Prostate gland (tissue), 2 donors: Measurements from ENCODE around the gene DEDD. TPM values are rescaled to one million over a fixed set of nuclear protein-coding genes. Genes with fewer than 3 reads are reported as not detected.
A peak's percentile ranks its signal among the peaks of the same experiment; 100 is the strongest.

Source experiments
- DNase-seq: peaks from one replicate; pipeline ENCODE4 v3.0.0-alpha.2; 2019; ENCODE audit warnings: low spot score
- H3K27ac ChIP-seq, 2 donors: fragments of 200-600 bp; sonication (generic); 2 replicates each; pipeline ENCODE4 v1.5.1; 2017 to 2019
- H3K27me3 ChIP-seq: fragments of 200-600 bp; sonication (generic); replicated peaks from 2 replicates; pipeline ENCODE4 v1.5.1; 2019; ENCODE audit not compliant: insufficient read depth
- H3K36me3 ChIP-seq, 2 donors: fragments of 200-600 bp; sonication (generic); 1 replicate in 1 of 2; 2 replicates in 1 of 2; pipeline versions ENCODE4 v1.5.1 to v1.8.1; 2017 to 2019
- H3K4me1 ChIP-seq: fragments of 200-600 bp; sonication (generic); replicated peaks from 2 replicates; pipeline ENCODE4 v1.5.1; 2019
- H3K4me3 ChIP-seq, 2 donors: fragments of 200-600 bp; sonication (generic); 2 replicates each; pipeline ENCODE4 v1.5.1; 2017 to 2019
- H3K9me3 ChIP-seq: fragments of 200-600 bp; sonication (generic); 2 replicates; pipeline ENCODE4 v1.5.1; 2017
- CTCF ChIP-seq, 4 experiments: fragments of 200-600 bp in 2 of 4; fragments of 450-650 bp in 2 of 4; sonication (generic) in 2 of 4; IDR thresholded peaks; 1 replicate in 3 of 4; 2 replicates in 1 of 4; pipeline ENCODE4 v1.5.1; 2016 to 2019; ENCODE audit warnings: antibody characterized with exemption in 4 of 4, mild to moderate bottlenecking in 2 of 4, moderate library complexity in 2 of 4
- POLR2A ChIP-seq: fragments of 450-650 bp; IDR thresholded peaks from one replicate; pipeline ENCODE4 v1.6.1; 2016; ENCODE audit warnings: antibody characterized with exemption, mild to moderate bottlenecking
- POLR2AphosphoS5 ChIP-seq: sonication (generic); formaldehyde crosslinking; IDR thresholded peaks from one replicate; pipeline ENCODE4 v1.6.1; 2017; ENCODE audit warnings: antibody characterized with exemption
- WGBS: methylation state at CpG from one replicate; pipeline ENCODE4 v1.1.5; 2018; 5-methylcytosine and 5-hydroxymethylcytosine counted together
- intact Hi-C: fragments of 100-400 bp; cut with DNase I; formaldehyde crosslinking; loops from one replicate; pipeline ENCODE4 v1.14.2; 2022
- total RNA-seq, 2 donors: library from RNA; depleted of rRNA; stranded (reverse); fragments of >200 nt; gene quantifications; one replicate each; pipeline ENCODE4 v1.1.0, GENCODE V29; 2016

The DEDD gene
- total RNA-seq, 2 donors from 2014 or later = 30.1 to 41.5 TPM

- H3K9me3 ChIP-seq = no peaks in the 10 kb centered on the region
- no peak overlapping the region for H3K27ac ChIP-seq
- H3K4me1 ChIP-seq = no peaks in the 10 kb centered on the region
- H3K27me3 ChIP-seq = no peaks in the 10 kb centered on the region
- intact Hi-C loops = no loop called here
- TF ChIP-seq POLR2A (no peak), POLR2AphosphoS5 (no peak), CTCF (IDR thresholded peaks at IDR 0.05) (no peak)
- 90% methylated on average over 1 of the region's 1 CpG for WGBS
- H3K4me3 ChIP-seq = no peak overlapping the region
- no peaks in the 10 kb centered on the region for H3K36me3 ChIP-seq
- no peak for DNase-seq
These were observed 25.4 kb upstream of the DEDD start for GRCh38 chr1:161157867-161158266.

- peak; percentile 82 for DNase-seq
- intact Hi-C loops = loop anchor here (2.0 kb wide), 1 partner anchor 21 kb away; the partner anchor contains the start of gene DEDD
- TF ChIP-seq CTCF (IDR thresholded peaks at IDR 0.05) (peak in 1 of 4 experiments; percentile 7), POLR2AphosphoS5 (peak; percentile 78), POLR2A (peak; percentile 22)
- H3K27me3 ChIP-seq = no peaks in the 10 kb centered on the region
- no peaks in the 10 kb centered on the region for H3K9me3 ChIP-seq
- no peaks in the 10 kb centered on the region for H3K36me3 ChIP-seq
- peak within 1 kb of the TSS; percentile 63 for H3K4me3 ChIP-seq
- H3K4me1 ChIP-seq = no peaks in the 10 kb centered on the region
- peak within 1 kb of the TSS; percentile 89 to 96 for H3K27ac ChIP-seq
- under 1% methylated on average over 33 of the region's 33 CpGs for WGBS
These were observed 21.3 kb upstream of the DEDD start, which contains the start of gene UFC1 for GRCh38 chr1:161153682-161154337. TSS of gene UFC1 (plus strand) at chr1:161153978. CDS start at chr1:161153998, 20 bp downstream.

GRCh38 chr1:161153176-161153575 lies 20.7 kb upstream of the DEDD start:
- no peaks in the 10 kb centered on the region for H3K9me3 ChIP-seq
- intact Hi-C loops = loop anchor here (2.0 kb wide), 1 partner anchor 20 kb away; the partner anchor contains the start of gene DEDD
- peak overlapping the region; percentile 89 to 96 for H3K27ac ChIP-seq
- H3K4me3 ChIP-seq = peak overlapping the region; percentile 63
- no peaks in the 10 kb centered on the region for H3K36me3 ChIP-seq
- 13% methylated on average over 9 of the region's 9 CpGs for WGBS
- no peaks in the 10 kb centered on the region for H3K27me3 ChIP-seq
- no peaks in the 10 kb centered on the region for H3K4me1 ChIP-seq
- no peak for DNase-seq
- TF ChIP-seq CTCF (IDR thresholded peaks at IDR 0.05) (no peak), POLR2A (no peak), POLR2AphosphoS5 (no peak)

GRCh38 chr1:161145832-161146231 lies 13.4 kb upstream of the DEDD start:
- intact Hi-C loops = no loop called here
- WGBS = 83% methylated on average over 3 of the region's 3 CpGs

More at GRCh38 chr1:161145832-161146231, 13.4 kb upstream of the DEDD start:
- Histone ChIP-seq H3K27me3 (no peaks in the 10 kb centered on the region), H3K9me3 (no peaks in the 10 kb centered on the region), H3K36me3 (no peaks in the 10 kb centered on the region), H3K4me3 (no peak overlapping the region), H3K4me1 (no peaks in the 10 kb centered on the region), H3K27ac (no peak overlapping the region)
- no peak for DNase-seq
- no peak for TF ChIP-seq POLR2AphosphoS5
- no peak for TF ChIP-seq POLR2A
- no peak for TF ChIP-seq CTCF (IDR thresholded peaks at IDR 0.05)
